Hepatocyte (in vitro differentiated cells): Measurements from ENCODE around the gene GPX8.

Experiments used
- EZH2 ChIP-seq: fragments of 200-600 bp; sonication (generic); IDR thresholded peaks from 2 replicates; pipeline ENCODE4 v1.6.1; 2016; ENCODE audit warnings: antibody characterized with exemption, mild to moderate bottlenecking, borderline replicate concordance
- EZH2phosphoT487 ChIP-seq: fragments of 200-600 bp; sonication (generic); IDR thresholded peaks from one replicate; pipeline ENCODE4 v1.6.1; 2018; ENCODE audit warnings: antibody characterized with exemption, mild to moderate bottlenecking, low read depth, moderate library complexity; ENCODE audit not compliant: unreplicated experiment, severe bottlenecking
- TF ChIP-seq, protein P1 (sequence below): fragments of 200-600 bp; sonication (generic); IDR thresholded peaks from 2 replicates; pipeline ENCODE4 v1.5.1; 2016; ENCODE audit warnings: antibody characterized with exemption, mild to moderate bottlenecking; ENCODE audit not compliant: poor library complexity

- no peak for TF ChIP-seq EZH2
- TF ChIP-seq, protein P1, sequence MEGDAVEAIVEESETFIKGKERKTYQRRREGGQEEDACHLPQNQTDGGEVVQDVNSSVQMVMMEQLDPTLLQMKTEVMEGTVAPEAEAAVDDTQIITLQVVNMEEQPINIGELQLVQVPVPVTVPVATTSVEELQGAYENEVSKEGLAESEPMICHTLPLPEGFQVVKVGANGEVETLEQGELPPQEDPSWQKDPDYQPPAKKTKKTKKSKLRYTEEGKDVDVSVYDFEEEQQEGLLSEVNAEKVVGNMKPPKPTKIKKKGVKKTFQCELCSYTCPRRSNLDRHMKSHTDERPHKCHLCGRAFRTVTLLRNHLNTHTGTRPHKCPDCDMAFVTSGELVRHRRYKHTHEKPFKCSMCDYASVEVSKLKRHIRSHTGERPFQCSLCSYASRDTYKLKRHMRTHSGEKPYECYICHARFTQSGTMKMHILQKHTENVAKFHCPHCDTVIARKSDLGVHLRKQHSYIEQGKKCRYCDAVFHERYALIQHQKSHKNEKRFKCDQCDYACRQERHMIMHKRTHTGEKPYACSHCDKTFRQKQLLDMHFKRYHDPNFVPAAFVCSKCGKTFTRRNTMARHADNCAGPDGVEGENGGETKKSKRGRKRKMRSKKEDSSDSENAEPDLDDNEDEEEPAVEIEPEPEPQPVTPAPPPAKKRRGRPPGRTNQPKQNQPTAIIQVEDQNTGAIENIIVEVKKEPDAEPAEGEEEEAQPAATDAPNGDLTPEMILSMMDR, result no peak
- TF ChIP-seq EZH2phosphoT487, result no peak
Measured at GRCh38 chr5:55177078-55177477, 17.1 kb downstream of the GPX8 start.
